Activated naive CD8-positive, alpha-beta T cell treated with anti-CD3 and anti-CD28 coated beads, Interleukin-2, amount 50 U/mL, for 24 hours (primary cell): ENCODE data around the gene UBAP2.

Experiments used
- ATAC-seq: fragments of 150-1000 bp; cut with Tn5 transposase; one replicate; pipeline ENCODE4 v1.10.0; 2021
- DNase-seq: peaks from one replicate; pipeline ENCODE4 v3.0.0; 2021
- H3K27ac Mint-ChIP-seq: one replicate; pipeline ENCODE4 v1.8.0; 2021; ENCODE audit warnings: mild to moderate bottlenecking, mixed read lengths
- H3K27me3 Mint-ChIP-seq: one replicate; pipeline ENCODE4 v1.8.0; 2021; ENCODE audit warnings: mixed read lengths
- H3K36me3 Mint-ChIP-seq: one replicate; pipeline ENCODE4 v1.8.0; 2021; ENCODE audit warnings: low read depth, mixed read lengths
- H3K4me1 Mint-ChIP-seq: one replicate; pipeline ENCODE4 v1.8.0; 2021; ENCODE audit warnings: mixed read lengths
- H3K4me3 Mint-ChIP-seq: one replicate; pipeline ENCODE4 v1.8.0; 2021; ENCODE audit warnings: mild to moderate bottlenecking, moderate library complexity, mixed read lengths
- H3K9me3 Mint-ChIP-seq: one replicate; pipeline ENCODE4 v1.8.0; 2021; ENCODE audit warnings: mixed read lengths

Gene UBAP2

GRCh38 chr9:33907347-33907746, 141.3 kb downstream of the UBAP2 start:
- H3K4me3 Mint-ChIP-seq = no peak overlapping the region
- H3K36me3 Mint-ChIP-seq = peaks cover 14% of the 10 kb centered on the region
- H3K27me3 Mint-ChIP-seq = no peaks in the 10 kb centered on the region
- peaks cover 3% of the 10 kb centered on the region for H3K4me1 Mint-ChIP-seq
- ATAC-seq = no peak
- H3K27ac Mint-ChIP-seq = no peak overlapping the region
- no peak for DNase-seq
- no peaks in the 10 kb centered on the region for H3K9me3 Mint-ChIP-seq

- peaks cover 3% of the 10 kb centered on the region for H3K4me1 Mint-ChIP-seq
- no peak overlapping the region for H3K4me3 Mint-ChIP-seq
- H3K9me3 Mint-ChIP-seq = no peaks in the 10 kb centered on the region
- no peaks in the 10 kb centered on the region for H3K27me3 Mint-ChIP-seq
- H3K36me3 Mint-ChIP-seq = peaks cover 16% of the 10 kb centered on the region
- DNase-seq (no peak), ATAC-seq (no peak)
- H3K27ac Mint-ChIP-seq = no peak overlapping the region
Observed at GRCh38 chr9:33906769-33907168, 141.9 kb downstream of the UBAP2 start.

GRCh38 chr9:33905137-33905536, 143.6 kb downstream of the UBAP2 start:
- peaks cover 3% of the 10 kb centered on the region for H3K4me1 Mint-ChIP-seq
- no peak overlapping the region for H3K4me3 Mint-ChIP-seq
- peaks cover 28% of the 10 kb centered on the region for H3K36me3 Mint-ChIP-seq
- no peaks in the 10 kb centered on the region for H3K27me3 Mint-ChIP-seq
- DNase-seq (no peak), ATAC-seq (no peak)
- no peak overlapping the region for H3K27ac Mint-ChIP-seq
- no peaks in the 10 kb centered on the region for H3K9me3 Mint-ChIP-seq

- Mint-ChIP-seq H3K4me1 (peaks cover 3% of the 10 kb centered on the region), H3K27me3 (no peaks in the 10 kb centered on the region), H3K4me3 (no peak overlapping the region), H3K9me3 (no peaks in the 10 kb centered on the region), H3K36me3 (peaks cover 34% of the 10 kb centered on the region), H3K27ac (peak overlapping the region; percentile 54)
- ATAC-seq (no peak), DNase-seq (no peak)
Observed at GRCh38 chr9:33903157-33903780, 145.4 kb downstream of the UBAP2 start.

- H3K36me3 Mint-ChIP-seq = peaks cover 20% of the 10 kb centered on the region
- no peak overlapping the region for H3K4me3 Mint-ChIP-seq
- no peaks in the 10 kb centered on the region for H3K27me3 Mint-ChIP-seq
- peaks cover 8% of the 10 kb centered on the region for H3K4me1 Mint-ChIP-seq
- H3K27ac Mint-ChIP-seq = no peak overlapping the region
- DNase-seq = no peak
- ATAC-seq = no peak
- no peaks in the 10 kb centered on the region for H3K9me3 Mint-ChIP-seq
Observed at GRCh38 chr9:33894316-33894715, 154.4 kb downstream of the UBAP2 start.

GRCh38 chr9:33893861-33894260, 154.8 kb downstream of the UBAP2 start:
- ATAC-seq (no peak), DNase-seq (no peak)
- H3K27me3 Mint-ChIP-seq = no peaks in the 10 kb centered on the region
- no peak overlapping the region for H3K27ac Mint-ChIP-seq
- H3K4me1 Mint-ChIP-seq = peaks cover 8% of the 10 kb centered on the region
- no peaks in the 10 kb centered on the region for H3K9me3 Mint-ChIP-seq
- no peak overlapping the region for H3K4me3 Mint-ChIP-seq
- H3K36me3 Mint-ChIP-seq = peaks cover 20% of the 10 kb centered on the region

- Mint-ChIP-seq H3K4me3 (no peak overlapping the region), H3K27me3 (no peaks in the 10 kb centered on the region), H3K36me3 (peaks cover 7% of the 10 kb centered on the region), H3K4me1 (peaks cover 36% of the 10 kb centered on the region), H3K9me3 (no peaks in the 10 kb centered on the region), H3K27ac (no peak overlapping the region)
- ATAC-seq (no peak), DNase-seq (no peak)
Observed at GRCh38 chr9:33885948-33886347, 162.7 kb downstream of the UBAP2 start.

- Mint-ChIP-seq H3K27me3 (no peaks in the 10 kb centered on the region), H3K27ac (no peak overlapping the region), H3K9me3 (no peaks in the 10 kb centered on the region), H3K4me3 (no peak overlapping the region), H3K4me1 (peaks cover 45% of the 10 kb centered on the region), H3K36me3 (peaks cover 7% of the 10 kb centered on the region)
- ATAC-seq (no peak), DNase-seq (no peak)
Observed at GRCh38 chr9:33884856-33885701, 163.6 kb downstream of the UBAP2 start.

GRCh38 chr9:33881635-33882034, 167.1 kb downstream of the UBAP2 start:
- no peak for DNase-seq
- Mint-ChIP-seq H3K27me3 (no peaks in the 10 kb centered on the region), H3K9me3 (no peaks in the 10 kb centered on the region), H3K36me3 (peaks cover 4% of the 10 kb centered on the region), H3K27ac (peak overlapping the region; percentile 93), H3K4me3 (peak overlapping the region; percentile 22), H3K4me1 (peaks cover 68% of the 10 kb centered on the region)
- ATAC-seq = peak; percentile 90

- DNase-seq (no peak), ATAC-seq (no peak)
- Mint-ChIP-seq H3K27ac (peak overlapping the region; percentile 93), H3K4me3 (peak overlapping the region; percentile 24), H3K9me3 (no peaks in the 10 kb centered on the region), H3K4me1 (peaks cover 69% of the 10 kb centered on the region), H3K36me3 (peaks cover 4% of the 10 kb centered on the region), H3K27me3 (no peaks in the 10 kb centered on the region)
Observed at GRCh38 chr9:33880211-33881089, 168.2 kb downstream of the UBAP2 start.

GRCh38 chr9:33878691-33879366, 169.9 kb downstream of the UBAP2 start:
- ATAC-seq = no peak
- no peak overlapping the region for H3K4me3 Mint-ChIP-seq
- H3K27me3 Mint-ChIP-seq = no peaks in the 10 kb centered on the region
- H3K9me3 Mint-ChIP-seq = no peaks in the 10 kb centered on the region
- H3K27ac Mint-ChIP-seq = peak overlapping the region; percentile 33
- no peak for DNase-seq
- peaks cover 4% of the 10 kb centered on the region for H3K36me3 Mint-ChIP-seq
- peaks cover 58% of the 10 kb centered on the region for H3K4me1 Mint-ChIP-seq

GRCh38 chr9:33877727-33878489, 170.8 kb downstream of the UBAP2 start:
- peaks cover 2% of the 10 kb centered on the region for H3K36me3 Mint-ChIP-seq
- H3K27me3 Mint-ChIP-seq = no peaks in the 10 kb centered on the region
- no peak for DNase-seq
- no peaks in the 10 kb centered on the region for H3K9me3 Mint-ChIP-seq
- H3K4me1 Mint-ChIP-seq = peaks cover 52% of the 10 kb centered on the region
- no peak overlapping the region for H3K4me3 Mint-ChIP-seq
- H3K27ac Mint-ChIP-seq = no peak overlapping the region
- no peak for ATAC-seq
